Activated CD4-positive, alpha-beta memory T cell treated with anti-CD3 and anti-CD28 coated beads, Interleukin-2, amount 10 ng/mL, durations not matched to agents 7 days and 5 days (primary cell): ENCODE data around the gene ACTG1. TPM values are rescaled to one million over a fixed set of nuclear protein-coding genes. Genes with fewer than 3 reads are reported as not detected.

ENCODE experiments used
- CTCF ChIA-PET: fragments of 350-600 bp; sonication (Branson Sonifier 250); formaldehyde crosslinking; loops from one replicate; lab custom pipeline; 2021; ENCODE audit warnings: antibody characterized with exemption, inconsistent platforms; lab: Charles Lee
- POLR2A ChIA-PET: fragments of 350-600 bp; sonication (Branson Sonifier 250); formaldehyde crosslinking; loops from one replicate; lab custom pipeline; 2021; ENCODE audit warnings: antibody characterized with exemption; lab: Charles Lee
- DNase-seq: peaks from one replicate; pipeline ENCODE4 v3.0.0-alpha.2; 2020
- H3K27ac Mint-ChIP-seq: one replicate; pipeline ENCODE4 v1.8.0; 2021; ENCODE audit warnings: mild to moderate bottlenecking, mixed read lengths
- H3K27me3 Mint-ChIP-seq: one replicate; pipeline ENCODE4 v1.8.0; 2021; ENCODE audit warnings: mixed read lengths
- H3K36me3 Mint-ChIP-seq: one replicate; pipeline ENCODE4 v1.8.0; 2021; ENCODE audit warnings: low read depth, mixed read lengths
- H3K4me1 Mint-ChIP-seq: one replicate; pipeline ENCODE4 v1.8.0; 2021; ENCODE audit warnings: mixed read lengths
- H3K4me3 Mint-ChIP-seq: one replicate; pipeline ENCODE4 v1.8.0; 2021; ENCODE audit warnings: mild to moderate bottlenecking, mixed read lengths
- H3K9me3 Mint-ChIP-seq: one replicate; pipeline ENCODE4 v1.8.0; 2021; ENCODE audit warnings: mixed read lengths
- total RNA-seq, 2 experiments: library from RNA; stranded (reverse); gene quantifications; one replicate each; pipeline ENCODE4 v1.2.3, GENCODE V29; 2021

Gene ACTG1
- total RNA-seq, 2 experiments from 2014 or later: 3,658 to 3,769 TPM

GRCh38 chr17:81551458-81552243 is 39.1 kb upstream of the ACTG1 start:
- CTCF ChIA-PET: interaction anchor here (0.8 to 2.2 kb wide), 5 partner anchors 10 to 67 kb away, joined by 3 to 9 read pairs (median 4); no protein-coding TSS in a partner anchor
- no peaks in the 10 kb centered on the region for H3K9me3 Mint-ChIP-seq
- no peaks in the 10 kb centered on the region for H3K27me3 Mint-ChIP-seq
- DNase-seq: peak; percentile 26
- POLR2A ChIA-PET: interaction anchor here (1.0 to 2.5 kb wide), 14 partner anchors 9 to 306 kb away, joined by 3 to 24 read pairs (median 4); partner anchors contain the start of genes ACTG1, ARL16 and HGS
- H3K4me1 Mint-ChIP-seq: peaks cover 35% of the 10 kb centered on the region
- H3K4me3 Mint-ChIP-seq: peak overlapping the region; percentile 83
- peak overlapping the region; percentile 68 for H3K27ac Mint-ChIP-seq
- peaks cover 11% of the 10 kb centered on the region for H3K36me3 Mint-ChIP-seq

- no peaks in the 10 kb centered on the region for H3K27me3 Mint-ChIP-seq
- DNase-seq: no peak
- H3K27ac Mint-ChIP-seq: peak overlapping the region; percentile 68
- H3K9me3 Mint-ChIP-seq: no peaks in the 10 kb centered on the region
- peak overlapping the region; percentile 83 for H3K4me3 Mint-ChIP-seq
- H3K36me3 Mint-ChIP-seq: peaks cover 17% of the 10 kb centered on the region
- ChIA-PET CTCF (interaction anchor here (2.2 kb wide), 1 partner anchor 11 kb away, joined by 7 read pairs; no protein-coding TSS in a partner anchor), POLR2A (interaction anchor here (1.0 to 2.5 kb wide), 5 partner anchors 8 to 40 kb away, joined by 3 to 24 read pairs (median 7); partner anchors contain the start of gene ACTG1)
- peaks cover 35% of the 10 kb centered on the region for H3K4me1 Mint-ChIP-seq
Observed at GRCh38 chr17:81550830-81551457, 38.3 kb upstream of the ACTG1 start.

DNA sequence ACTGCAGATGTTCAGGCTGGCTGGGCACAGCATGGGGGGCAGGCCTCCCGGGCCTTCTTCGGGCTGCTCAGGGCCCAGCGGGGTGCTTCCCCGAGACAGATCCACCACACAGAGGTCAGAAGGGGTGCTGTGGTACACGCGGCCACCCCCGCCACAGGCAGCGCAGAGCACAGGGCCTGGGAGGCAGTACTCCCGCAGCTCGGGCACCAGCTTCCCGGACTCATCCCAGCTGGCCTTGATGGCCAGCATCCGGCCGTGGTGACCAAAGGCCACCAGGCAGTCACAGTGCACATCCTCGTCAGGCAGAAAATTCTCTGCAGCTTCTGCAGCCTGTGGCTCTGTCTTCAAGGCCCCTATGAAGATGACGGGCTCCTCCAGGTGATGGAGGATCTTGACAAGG is 37.7 kb upstream of the ACTG1 start:
- H3K9me3 Mint-ChIP-seq: no peaks in the 10 kb centered on the region
- no peaks in the 10 kb centered on the region for H3K27me3 Mint-ChIP-seq
- ChIA-PET CTCF (no interaction called here), POLR2A (no interaction called here)
- H3K4me3 Mint-ChIP-seq: peak overlapping the region; percentile 83
- H3K36me3 Mint-ChIP-seq: peaks cover 17% of the 10 kb centered on the region
- no peak overlapping the region for H3K27ac Mint-ChIP-seq
- no peak for DNase-seq
- peaks cover 35% of the 10 kb centered on the region for H3K4me1 Mint-ChIP-seq

- DNase-seq: no peak
- ChIA-PET CTCF (no interaction called here), POLR2A (no interaction called here)
- H3K36me3 Mint-ChIP-seq: peaks cover 19% of the 10 kb centered on the region
- H3K4me3 Mint-ChIP-seq: peak overlapping the region; percentile 83
- peaks cover 35% of the 10 kb centered on the region for H3K4me1 Mint-ChIP-seq
- no peaks in the 10 kb centered on the region for H3K9me3 Mint-ChIP-seq
- H3K27me3 Mint-ChIP-seq: no peaks in the 10 kb centered on the region
- H3K27ac Mint-ChIP-seq: no peak overlapping the region
Observed at GRCh38 chr17:81549826-81550225, 37.2 kb upstream of the ACTG1 start.

DNA sequence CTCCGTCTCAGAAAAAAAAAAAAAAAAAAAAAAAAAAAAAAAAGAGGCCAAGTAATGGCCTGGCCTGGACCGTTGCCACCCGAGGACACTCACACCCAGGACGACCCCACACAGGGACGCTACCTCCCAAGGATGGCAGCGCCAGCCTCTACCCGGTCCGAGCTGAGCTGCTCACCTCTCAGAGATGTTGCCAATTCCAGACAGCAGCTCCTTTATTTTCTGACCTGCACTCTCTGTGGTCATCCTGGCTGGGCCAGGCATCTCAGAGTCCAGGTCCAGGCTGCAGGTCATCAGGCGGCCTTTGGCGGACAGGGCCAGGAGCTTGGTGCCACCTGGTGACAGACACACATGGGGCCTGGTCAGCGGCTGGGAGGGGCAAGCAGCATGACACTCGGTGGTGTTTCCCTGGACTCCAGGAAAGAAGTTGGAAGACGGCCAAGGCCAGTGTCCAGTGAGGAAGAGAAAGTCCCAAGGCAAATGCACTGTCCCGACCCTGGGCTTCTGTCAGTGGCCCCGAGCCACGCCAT is 36.5 kb upstream of the ACTG1 start:
- no peak for DNase-seq
- Mint-ChIP-seq H3K27ac (no peak overlapping the region), H3K27me3 (no peaks in the 10 kb centered on the region), H3K9me3 (no peaks in the 10 kb centered on the region), H3K4me3 (no peak overlapping the region), H3K4me1 (peaks cover 31% of the 10 kb centered on the region), H3K36me3 (peaks cover 19% of the 10 kb centered on the region)
- ChIA-PET CTCF (no interaction called here), POLR2A (no interaction called here)

DNA sequence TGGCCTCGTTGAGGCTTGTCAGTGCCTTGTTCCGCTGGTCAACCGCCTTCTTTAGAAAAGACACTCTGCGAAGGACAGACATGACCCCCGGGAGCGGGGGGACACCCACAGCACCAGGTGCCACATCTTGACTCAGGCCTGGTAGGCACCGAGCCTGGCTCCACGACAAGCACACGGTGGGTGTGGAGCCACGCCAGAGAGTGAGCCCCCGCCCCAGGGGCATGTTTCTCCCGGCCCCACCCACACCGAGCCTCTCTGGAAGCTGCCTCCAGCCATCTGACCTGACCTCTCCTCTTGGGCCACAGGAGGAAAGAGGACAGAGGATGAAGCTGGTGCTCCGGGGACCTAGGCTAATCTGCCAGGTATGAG is 35.0 kb upstream of the ACTG1 start:
- Mint-ChIP-seq H3K27me3 (no peaks in the 10 kb centered on the region), H3K4me3 (no peak overlapping the region), H3K9me3 (no peaks in the 10 kb centered on the region), H3K36me3 (peaks cover 19% of the 10 kb centered on the region), H3K4me1 (peaks cover 19% of the 10 kb centered on the region), H3K27ac (no peak overlapping the region)
- no peak for DNase-seq
- ChIA-PET POLR2A (no interaction called here), CTCF (no interaction called here)

- CTCF ChIA-PET: no interaction called here
- H3K4me3 Mint-ChIP-seq: no peak overlapping the region
- POLR2A ChIA-PET: no interaction called here
- no peaks in the 10 kb centered on the region for H3K9me3 Mint-ChIP-seq
- DNase-seq: no peak
- no peaks in the 10 kb centered on the region for H3K27me3 Mint-ChIP-seq
- H3K4me1 Mint-ChIP-seq: peaks cover 19% of the 10 kb centered on the region
- no peak overlapping the region for H3K27ac Mint-ChIP-seq
- peaks cover 19% of the 10 kb centered on the region for H3K36me3 Mint-ChIP-seq
Observed at GRCh38 chr17:81546906-81547613, 34.5 kb upstream of the ACTG1 start.

DNA sequence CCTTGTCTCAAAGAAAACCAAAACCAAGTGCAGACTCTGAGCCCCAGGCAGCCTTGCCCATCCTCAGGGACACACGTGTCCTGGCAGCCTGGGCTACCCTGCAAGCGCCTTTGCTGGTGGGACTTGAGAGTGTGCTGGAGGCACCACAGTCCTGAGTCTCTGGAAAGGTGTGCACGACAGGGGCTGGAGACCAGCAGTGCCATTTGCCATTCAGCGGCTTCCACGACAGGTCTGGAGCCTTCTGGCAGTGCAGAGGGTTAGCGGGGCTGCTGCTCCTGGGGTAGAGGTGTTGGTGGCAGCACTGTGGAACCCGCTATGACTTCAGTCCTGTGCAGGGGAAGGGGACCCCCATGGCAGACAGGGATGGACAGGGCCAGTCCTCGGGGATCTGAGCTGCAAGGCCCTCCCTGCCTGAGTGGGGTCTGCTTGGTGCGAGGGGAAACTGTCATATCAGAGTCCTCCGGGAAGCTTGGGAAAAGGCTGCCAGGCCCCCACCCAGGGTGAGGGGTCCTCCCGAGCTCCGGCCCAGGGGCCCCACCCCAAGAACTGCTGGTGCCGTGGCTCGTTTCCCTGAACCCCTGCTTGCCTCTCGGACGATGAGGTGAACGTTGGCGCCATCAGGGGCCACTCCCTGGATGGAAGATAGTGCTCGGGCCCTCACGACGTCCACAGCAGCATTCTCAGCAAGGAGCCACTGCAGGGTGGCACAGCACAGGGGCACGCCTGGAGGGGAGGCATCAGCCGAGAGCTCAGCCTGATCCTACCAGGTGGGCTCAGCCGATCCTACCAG is 32.8 kb upstream of the ACTG1 start:
- Mint-ChIP-seq H3K36me3 (peaks cover 19% of the 10 kb centered on the region), H3K9me3 (no peaks in the 10 kb centered on the region), H3K4me3 (no peak overlapping the region), H3K27me3 (no peaks in the 10 kb centered on the region), H3K4me1 (peaks cover 10% of the 10 kb centered on the region), H3K27ac (no peak overlapping the region)
- CTCF ChIA-PET: no interaction called here
- DNase-seq: no peak
- POLR2A ChIA-PET: no interaction called here

- Mint-ChIP-seq H3K36me3 (peaks cover 12% of the 10 kb centered on the region), H3K9me3 (no peaks in the 10 kb centered on the region)
- POLR2A ChIA-PET: interaction anchor here (0.8 to 2.2 kb wide), 2 partner anchors 7 to 11 kb away, joined by 3 to 6 read pairs; partner anchors contain the start of gene FAAP100
Observed at GRCh38 chr17:81544281-81544974, 31.8 kb upstream of the ACTG1 start.

GRCh38 chr17:81543756-81544155 is 31.2 kb upstream of the ACTG1 start:
- no peak overlapping the region for H3K4me3 Mint-ChIP-seq
- no peak for DNase-seq
- peaks cover 8% of the 10 kb centered on the region for H3K36me3 Mint-ChIP-seq
- no peaks in the 10 kb centered on the region for H3K27me3 Mint-ChIP-seq
- no peaks in the 10 kb centered on the region for H3K4me1 Mint-ChIP-seq
- POLR2A ChIA-PET: interaction anchor here (0.8 to 2.2 kb wide), 2 partner anchors 8 to 10 kb away, joined by 3 to 6 read pairs; partner anchors contain the start of gene FAAP100
- CTCF ChIA-PET: no interaction called here
- no peaks in the 10 kb centered on the region for H3K9me3 Mint-ChIP-seq
- H3K27ac Mint-ChIP-seq: no peak overlapping the region

More at GRCh38 chr17:81544281-81544974, 31.8 kb upstream of the ACTG1 start:
- CTCF ChIA-PET: no interaction called here
- Mint-ChIP-seq H3K4me1 (peaks cover under 1% of the 10 kb centered on the region), H3K27me3 (no peaks in the 10 kb centered on the region), H3K27ac (no peak overlapping the region), H3K4me3 (no peak overlapping the region)
- DNase-seq: no peak

- H3K27ac Mint-ChIP-seq: no peak overlapping the region
- no peak overlapping the region for H3K4me3 Mint-ChIP-seq
- CTCF ChIA-PET: no interaction called here
- POLR2A ChIA-PET: interaction anchor here (2.2 kb wide), 1 partner anchor 9 kb away, joined by 6 read pairs; the partner anchor contains the start of gene FAAP100
- H3K9me3 Mint-ChIP-seq: no peaks in the 10 kb centered on the region
- peaks cover 8% of the 10 kb centered on the region for H3K36me3 Mint-ChIP-seq
- no peaks in the 10 kb centered on the region for H3K4me1 Mint-ChIP-seq
- H3K27me3 Mint-ChIP-seq: no peaks in the 10 kb centered on the region
- no peak for DNase-seq
Observed at GRCh38 chr17:81543339-81543675, 30.7 kb upstream of the ACTG1 start.
